ENCODE measurements around the gene NDUFS6. TPM values are rescaled to one million over a fixed set of nuclear protein-coding genes. Genes with fewer than 3 reads are reported as not detected.

Gene NDUFS6
- total and polyA plus RNA-seq, 8 donors: 26.8 to 55.8 (median 40.7) TPM

DNA sequence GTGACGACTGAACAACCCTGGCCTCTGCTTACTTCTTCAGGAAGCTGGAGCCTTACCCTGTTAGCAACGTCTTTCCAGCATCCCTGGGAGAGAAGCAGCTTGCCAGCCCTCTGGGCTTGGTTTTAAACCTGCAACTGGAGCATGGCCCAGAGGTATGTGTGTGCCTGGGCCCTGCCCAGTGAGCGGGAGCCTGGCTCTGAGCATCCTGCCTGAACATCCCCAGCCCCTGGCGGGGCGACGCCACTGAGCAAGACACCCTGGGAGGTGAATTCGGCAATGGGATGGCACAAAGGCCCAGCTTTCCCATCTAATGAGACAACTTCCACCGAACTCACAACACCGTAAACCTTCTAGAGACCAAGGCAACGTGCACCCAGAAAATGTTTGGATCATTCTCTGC, 57.9 kb downstream of the NDUFS6 start:
- no peaks in the 10 kb centered on the region for H3K9me3 ChIP-seq
- H3K27me3 ChIP-seq: peaks cover 14 to 62% of the 10 kb centered on the region in 2 donors
- H3K4me1 ChIP-seq: no peaks in the 10 kb centered on the region
- TF ChIP-seq CTCF (IDR thresholded peaks at IDR 0.05): no peak
- intact Hi-C loops (cut with DNase I): no loop called here
- ATAC-seq (no peak), DNase-seq (peak in 1 of 4 donors; percentile 67)
- no peaks in the 10 kb centered on the region for H3K36me3 ChIP-seq
- no peak overlapping the region for H3K4me3 ChIP-seq
- H3K27ac ChIP-seq: no peak overlapping the region

DNA sequence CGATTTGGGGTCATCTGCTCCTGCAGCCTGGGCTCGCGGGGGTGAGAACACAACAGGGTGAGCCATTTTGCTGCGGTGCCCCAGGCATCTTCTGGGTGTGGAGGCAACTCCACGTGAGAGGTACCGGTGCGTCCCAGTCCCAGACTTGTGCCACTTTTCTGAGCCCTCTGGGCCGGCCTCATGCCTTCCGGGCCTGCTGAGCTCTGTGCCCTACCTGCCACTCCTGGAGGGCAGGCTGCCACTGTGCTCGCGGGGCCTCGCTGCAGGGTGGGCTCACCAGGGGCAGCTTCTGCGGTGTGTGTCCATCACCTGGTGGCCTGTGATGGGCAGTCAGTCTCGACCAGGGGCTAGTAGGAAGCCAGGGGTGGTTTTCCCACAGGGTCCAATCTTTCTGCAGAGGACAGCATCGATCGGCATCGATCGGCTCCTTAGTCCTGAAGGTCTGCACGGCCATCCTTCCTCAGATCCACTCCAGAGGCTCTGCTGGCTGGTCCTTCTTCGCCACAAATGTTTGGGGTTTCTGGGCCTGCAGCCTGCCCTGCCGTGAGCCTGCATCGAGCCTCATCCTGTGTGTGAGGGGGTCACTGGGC, 58.9 kb downstream of the NDUFS6 start:
- H3K4me1 ChIP-seq: no peaks in the 10 kb centered on the region
- peaks cover 14 to 62% of the 10 kb centered on the region in 2 donors for H3K27me3 ChIP-seq
- no peak for TF ChIP-seq CTCF (IDR thresholded peaks at IDR 0.05)
- intact Hi-C loops (cut with DNase I): no loop called here
- H3K9me3 ChIP-seq: no peaks in the 10 kb centered on the region
- no peak for ATAC-seq
- peak in 1 of 4 donors; percentile 63 for DNase-seq
- no peak overlapping the region for H3K27ac ChIP-seq
- no peaks in the 10 kb centered on the region for H3K36me3 ChIP-seq
- no peak overlapping the region for H3K4me3 ChIP-seq

DNA sequence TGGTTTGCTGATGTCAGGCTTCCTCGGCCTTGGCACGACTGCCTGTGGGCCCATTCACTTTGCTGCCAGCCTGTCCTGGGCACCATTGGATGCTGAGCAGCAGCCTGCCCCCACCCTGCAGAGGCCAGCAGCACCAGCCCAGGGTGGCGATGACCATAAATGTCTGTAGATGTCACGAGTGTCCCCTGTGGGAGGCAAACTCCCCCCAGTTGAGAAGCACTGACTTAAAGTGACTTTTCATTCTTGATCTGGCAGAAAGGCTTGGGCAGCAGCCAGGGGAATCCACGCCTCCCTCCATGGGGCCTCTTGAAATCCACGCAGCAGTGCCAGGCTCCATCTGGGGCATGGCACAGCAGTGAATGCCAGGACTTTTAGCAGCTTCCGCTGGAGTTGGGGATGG, 59.7 kb downstream of the NDUFS6 start:
- H3K4me1 ChIP-seq: no peaks in the 10 kb centered on the region
- no peak overlapping the region for H3K27ac ChIP-seq
- no peaks in the 10 kb centered on the region for H3K9me3 ChIP-seq
- no peak for TF ChIP-seq CTCF (IDR thresholded peaks at IDR 0.05)
- no peaks in the 10 kb centered on the region for H3K36me3 ChIP-seq
- ATAC-seq (no peak), DNase-seq (peak in 1 of 4 donors; percentile 39)
- peaks cover 14 to 62% of the 10 kb centered on the region in 2 donors for H3K27me3 ChIP-seq
- H3K4me3 ChIP-seq: no peak overlapping the region
- intact Hi-C loops (cut with DNase I): no loop called here

- peaks cover 4 to 81% of the 10 kb centered on the region in 2 donors for H3K27me3 ChIP-seq
- no peaks in the 10 kb centered on the region for H3K9me3 ChIP-seq
- H3K36me3 ChIP-seq: no peaks in the 10 kb centered on the region
- intact Hi-C loops (cut with DNase I): no loop called here
- H3K27ac ChIP-seq: no peak overlapping the region
- no peak overlapping the region for H3K4me3 ChIP-seq
- DNase-seq (peak in 1 of 4 donors; percentile 60), ATAC-seq (no peak)
- H3K4me1 ChIP-seq: no peaks in the 10 kb centered on the region
- TF ChIP-seq CTCF (IDR thresholded peaks at IDR 0.05): no peak
Measured at GRCh38 chr5:1864896-1865440, 63.8 kb downstream of the NDUFS6 start.

DNA sequence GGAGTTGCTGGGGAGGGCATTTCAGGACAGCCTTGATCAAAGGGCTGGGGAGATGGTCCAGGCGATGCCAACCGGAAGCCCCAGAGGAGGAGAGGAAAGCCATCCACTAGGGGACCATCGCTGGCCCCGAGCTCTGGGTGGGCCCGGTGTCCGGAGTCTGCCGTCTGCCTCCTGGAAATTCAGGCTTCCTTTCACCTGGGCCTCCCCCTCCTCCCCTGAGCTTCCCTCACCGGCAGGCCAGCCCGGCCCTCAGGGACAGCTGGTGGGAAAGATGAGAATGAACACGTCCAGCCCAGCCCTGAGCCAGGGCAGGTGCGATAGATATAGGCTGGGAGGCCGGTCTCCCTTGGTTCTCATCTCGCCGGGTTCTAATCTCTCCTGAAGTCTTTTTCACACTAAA, 64.3 kb downstream of the NDUFS6 start:
- Histone ChIP-seq H3K4me1 (no peaks in the 10 kb centered on the region), H3K36me3 (no peaks in the 10 kb centered on the region), H3K4me3 (no peak overlapping the region), H3K9me3 (no peaks in the 10 kb centered on the region), H3K27ac (no peak overlapping the region), H3K27me3 (peaks cover 4 to 79% of the 10 kb centered on the region in 2 donors)
- DNase-seq: peak in 1 of 4 donors; percentile 61
- intact Hi-C loops (cut with DNase I): no loop called here
- TF ChIP-seq CTCF (IDR thresholded peaks at IDR 0.05): no peak
- no peak for ATAC-seq

Other genes starting within 250 kb of the NDUFS6 start
- 10 to 100 TPM; 35.1 to 38.4 TPM for gene MRPL36, start 1.6 kb upstream of the NDUFS6 start, total RNA-seq
- gene MRPL36, start 1.6 kb upstream of the NDUFS6 start, polyA plus RNA-seq (ENCODE audit: insufficient read length in 6 of 6): 10 to 100 TPM; 20.7 to 30.7 (median 28.4) TPM
- gene IRX4, start 81.5 kb downstream of the NDUFS6 start, total RNA-seq: not detected
- gene IRX4, start 81.5 kb downstream of the NDUFS6 start, polyA plus RNA-seq (ENCODE audit: insufficient read length in 6 of 6): not detected